GM12872 (cell line): ENCODE results near the gene NFATC2.

Source experiments
- CTCF ChIP-seq: IDR thresholded peaks from 3 replicates; pipeline ENCODE4 v1.5.1; 2011; ENCODE audit warnings: low read depth, mild to moderate bottlenecking, low read length, moderate library complexity; ENCODE audit not compliant: insufficient read depth

The NFATC2 gene

DNA sequence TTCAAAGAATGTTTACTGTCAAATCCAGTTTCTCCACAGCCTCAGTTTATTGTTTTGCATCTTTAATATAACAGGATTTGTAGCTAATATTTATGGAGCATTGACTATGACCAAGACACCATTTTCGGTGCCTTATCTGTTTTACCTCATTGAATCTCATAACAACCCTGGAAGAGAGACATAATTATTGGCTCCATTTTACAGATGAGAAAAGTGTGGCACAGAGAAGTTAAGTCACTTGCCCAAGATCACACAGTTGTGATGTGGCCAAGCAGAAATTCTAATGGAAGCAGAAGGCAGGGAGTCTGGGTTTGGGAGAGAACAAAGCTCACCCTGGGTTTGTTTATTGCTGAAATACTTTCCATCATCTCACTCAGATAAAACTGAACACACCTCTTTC, 17.5 kb upstream of the NFATC2 start:
- no peak for TF ChIP-seq CTCF

DNA sequence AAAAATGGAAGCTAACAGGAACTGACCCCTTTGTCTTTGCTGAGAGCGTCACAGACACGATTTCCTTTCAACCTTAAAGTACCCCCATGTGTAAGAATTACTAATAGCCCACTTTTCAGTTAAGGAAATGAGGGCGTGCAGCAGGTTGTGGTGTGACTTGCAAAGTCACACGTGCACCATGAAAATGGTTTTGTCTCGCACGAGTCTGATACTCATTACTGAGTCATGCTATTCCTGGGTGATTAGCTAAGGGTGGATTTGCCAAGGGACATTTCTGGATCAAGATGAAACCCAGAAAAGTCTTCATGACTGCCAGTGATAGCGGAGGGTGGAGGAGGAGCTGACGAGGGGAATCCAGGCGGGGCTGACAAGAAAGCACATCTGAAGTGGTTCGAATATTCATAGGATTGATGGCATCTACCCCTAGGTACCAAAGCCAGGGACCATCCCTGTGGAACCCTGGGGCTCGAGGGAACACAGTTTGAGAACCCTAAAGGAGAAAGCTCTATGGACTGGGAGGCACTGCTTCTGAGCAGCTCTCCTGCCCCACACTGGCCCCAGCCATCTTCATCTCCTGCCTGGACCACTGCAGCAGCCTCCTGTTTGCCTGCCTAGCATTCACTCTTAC, 12.1 kb upstream of the NFATC2 start:
- TF ChIP-seq CTCF, result no peak

GRCh38 chr20:51553897-51554486, 11.5 kb upstream of the NFATC2 start:
- TF ChIP-seq CTCF, result no peak

DNA sequence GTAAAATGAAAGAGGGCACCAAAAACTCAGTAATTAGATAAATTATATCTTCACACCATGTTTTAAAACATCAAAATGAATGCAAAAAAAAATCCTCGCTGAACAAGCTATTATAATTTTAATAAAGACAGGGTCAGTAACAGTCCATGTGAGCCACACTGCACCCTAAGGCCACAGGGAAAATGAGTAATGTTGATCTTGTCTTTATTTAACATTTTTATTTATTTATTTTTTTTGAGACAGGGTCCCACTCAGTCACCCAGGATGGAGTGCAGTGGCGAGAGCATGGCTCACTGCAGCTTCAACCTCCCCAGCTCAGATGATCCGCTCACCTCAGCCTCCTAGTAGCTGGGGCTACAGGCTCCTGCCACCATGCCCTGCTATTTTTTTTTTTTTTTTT, 8.7 kb upstream of the NFATC2 start:
- TF ChIP-seq CTCF, result no peak

DNA sequence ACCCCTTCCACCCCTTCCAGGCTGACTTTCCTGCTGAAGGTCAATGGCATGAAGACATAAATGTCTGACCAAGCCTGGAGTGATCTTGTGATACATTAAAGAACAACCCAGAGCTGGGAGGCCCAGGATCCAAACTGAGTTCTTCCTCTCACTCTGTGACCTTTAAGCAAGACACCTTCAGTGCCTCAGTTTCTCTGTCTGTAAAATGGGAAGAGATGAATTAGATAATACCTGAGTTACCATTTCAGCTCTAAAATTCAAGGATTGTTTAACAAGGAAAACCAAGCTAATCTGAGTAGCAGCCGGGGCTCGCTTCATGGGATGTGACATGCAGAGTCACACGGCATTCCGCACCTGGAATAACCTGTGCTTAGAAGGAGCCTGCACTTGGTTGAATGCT, 7.0 kb upstream of the NFATC2 start:
- TF ChIP-seq CTCF, result no peak

- TF ChIP-seq CTCF, result no peak
Measured at GRCh38 chr20:51547951-51548350, 5.4 kb upstream of the NFATC2 start.

DNA sequence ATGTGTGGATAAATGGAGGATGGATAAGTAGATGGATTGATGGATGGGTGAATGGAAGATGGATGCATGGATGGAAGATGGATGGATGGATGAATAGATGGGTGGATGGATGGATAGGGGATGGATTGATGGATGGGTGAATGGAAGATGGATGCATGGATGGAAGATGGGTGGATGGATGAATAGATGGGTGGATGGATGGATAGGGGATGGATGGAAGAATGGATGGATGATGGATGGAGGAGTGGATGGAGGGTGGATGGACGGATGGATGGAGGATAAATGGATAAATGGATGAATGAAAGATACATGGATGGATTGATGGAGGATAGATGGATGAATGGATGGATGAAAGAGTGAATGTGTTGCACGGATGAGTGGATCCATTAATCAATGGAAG, 3.0 kb upstream of the NFATC2 start:
- TF ChIP-seq CTCF, result no peak

GRCh38 chr20:51543422-51543788, 886 bp upstream of the NFATC2 start:
- TF ChIP-seq CTCF, result no peak
